22Rv1 (cell line): ENCODE measurements around the gene ATR.
A peak's percentile ranks its signal among the peaks of the same experiment; 100 is the strongest.

ENCODE experiments used
- H3K27ac ChIP-seq: fragments of 450-650 bp; 2 replicates; pipeline ENCODE4 v1.5.1; 2017
- CTCF ChIP-seq: fragments of 450-650 bp; IDR thresholded peaks from 2 replicates; pipeline ENCODE4 v1.5.1; 2017; ENCODE audit warnings: mild to moderate bottlenecking
- ZFX ChIP-seq: fragments of 450-650 bp; IDR thresholded peaks from 2 replicates; pipeline ENCODE4 v1.6.1; 2017; ENCODE audit warnings: antibody characterized with exemption, borderline replicate concordance

The ATR gene

GRCh38 chr3:142492184-142492583 lies 86.3 kb downstream of the ATR start:
- no peak overlapping the region for H3K27ac ChIP-seq
- TF ChIP-seq CTCF (no peak), ZFX (no peak)

- peak overlapping the region; percentile 57 for H3K27ac ChIP-seq
- no peak for TF ChIP-seq CTCF
- TF ChIP-seq ZFX = no peak
Observed at GRCh38 chr3:142489572-142490323, 88.8 kb downstream of the ATR start.

GRCh38 chr3:142484912-142485435 lies 93.6 kb downstream of the ATR start:
- TF ChIP-seq CTCF (no peak), ZFX (no peak)
- H3K27ac ChIP-seq = no peak overlapping the region

- TF ChIP-seq ZFX = no peak
- TF ChIP-seq CTCF = no peak
- no peak overlapping the region for H3K27ac ChIP-seq
Observed at GRCh38 chr3:142481196-142481595, 97.3 kb downstream of the ATR start.

GRCh38 chr3:142470826-142471225 lies 107.7 kb downstream of the ATR start:
- H3K27ac ChIP-seq = no peak overlapping the region
- TF ChIP-seq ZFX (no peak), CTCF (no peak)

- no peak overlapping the region for H3K27ac ChIP-seq
- TF ChIP-seq ZFX (no peak), CTCF (no peak)
Observed at GRCh38 chr3:142468456-142468855, 110.1 kb downstream of the ATR start.

- TF ChIP-seq ZFX (no peak), CTCF (no peak)
- H3K27ac ChIP-seq = no peak overlapping the region
Observed at GRCh38 chr3:142467768-142468167, 110.8 kb downstream of the ATR start.
